ENCODE results near the gene TRIM7. TPM values are rescaled to one million over a fixed set of nuclear protein-coding genes. Genes with fewer than 3 reads are reported as not detected.
A peak's percentile ranks its signal among the peaks of the same experiment; 100 is the strongest.

The TRIM7 gene
- total RNA-seq, 2 experiments from 2014 or later, result 1.1 to 3.0 TPM

- DNase-seq (no peak), ATAC-seq (no peak)
- intact Hi-C loops (cut with micrococcal nuclease), result no loop called here
- POLR2A ChIA-PET, result interaction anchor here (1.5 to 9.3 kb wide), 2 partner anchors 10 kb away, joined by 3 to 159 read pairs; partner anchors contain the start of gene TRIM7
- Mint-ChIP-seq H3K27ac (no peak overlapping the region), H3K4me3 (no peak overlapping the region), H3K4me1 (ENCODE audit: low read depth) (peaks cover 18% of the 10 kb centered on the region), H3K27me3 (no peaks in the 10 kb centered on the region), H3K36me3 (ENCODE audit: low read depth) (peaks cover 7% of the 10 kb centered on the region), H3K9me3 (no peaks in the 10 kb centered on the region)
- CTCF ChIA-PET, result interaction anchor here (7.8 kb wide), 1 partner anchor 10 kb away, joined by 80 read pairs; the partner anchor contains the start of gene TRIM7
- TF ChIP-seq CTCF (IDR thresholded peaks at IDR 0.05), result no peak
Measured at GRCh38 chr5:181194489-181195248, 10.3 kb downstream of the TRIM7 start.

- Mint-ChIP-seq H3K9me3 (no peaks in the 10 kb centered on the region), H3K27me3 (no peaks in the 10 kb centered on the region), H3K4me1 (ENCODE audit: low read depth) (peaks cover 18% of the 10 kb centered on the region), H3K27ac (peak overlapping the region; percentile 20), H3K36me3 (ENCODE audit: low read depth) (peaks cover 7% of the 10 kb centered on the region), H3K4me3 (peak overlapping the region; percentile 91)
- no peak for TF ChIP-seq CTCF (IDR thresholded peaks at IDR 0.05)
- DNase-seq (no peak), ATAC-seq (no peak)
- intact Hi-C loops (cut with micrococcal nuclease), result no loop called here
- CTCF ChIA-PET, result interaction anchor here (0.6 to 7.8 kb wide), 4 partner anchors 11 to 67 kb away, joined by 3 to 80 read pairs (median 4); partner anchors contain the start of genes TRIM52 and TRIM7
- POLR2A ChIA-PET, result interaction anchor here (0.9 to 9.3 kb wide), 5 partner anchors 9 to 69 kb away, joined by 3 to 159 read pairs (median 4); partner anchors contain the start of gene TRIM7
Measured at GRCh38 chr5:181193656-181194055, 11.3 kb downstream of the TRIM7 start.

- Mint-ChIP-seq H3K27me3 (peaks cover 2% of the 10 kb centered on the region), H3K9me3 (no peaks in the 10 kb centered on the region), H3K4me3 (peak overlapping the region; percentile 91), H3K27ac (peak overlapping the region; percentile 97), H3K4me1 (ENCODE audit: low read depth) (peaks cover 25% of the 10 kb centered on the region), H3K36me3 (ENCODE audit: low read depth) (peaks cover 9% of the 10 kb centered on the region)
- POLR2A ChIA-PET, result interaction anchor here (0.7 to 9.3 kb wide), 8 partner anchors 12 to 362 kb away, joined by 3 to 159 read pairs (median 6); partner anchors contain the start of genes RACK1, TRIM41 and TRIM7
- DNase-seq, result no peak
- no peak for ATAC-seq
- TF ChIP-seq CTCF (IDR thresholded peaks at IDR 0.05), result no peak
- intact Hi-C loops (cut with micrococcal nuclease), result no loop called here
- CTCF ChIA-PET, result interaction anchor here (1.0 to 7.8 kb wide), 7 partner anchors 11 to 68 kb away, joined by 3 to 80 read pairs (median 4); partner anchors contain the start of genes TRIM41, TRIM52 and TRIM7
Measured at GRCh38 chr5:181192337-181193046, 12.5 kb downstream of the TRIM7 start.

- TF ChIP-seq CTCF (IDR thresholded peaks at IDR 0.05), result no peak
- Mint-ChIP-seq H3K27me3 (peaks cover 2% of the 10 kb centered on the region), H3K4me1 (ENCODE audit: low read depth) (peaks cover 27% of the 10 kb centered on the region), H3K27ac (peak overlapping the region; percentile 97), H3K4me3 (peak overlapping the region; percentile 91), H3K9me3 (no peaks in the 10 kb centered on the region), H3K36me3 (ENCODE audit: low read depth) (peaks cover 9% of the 10 kb centered on the region)
- CTCF ChIA-PET, result interaction anchor here (1.3 to 7.8 kb wide), 5 partner anchors 11 to 33 kb away, joined by 3 to 80 read pairs (median 5); partner anchors contain the start of genes TRIM41 and TRIM7
- POLR2A ChIA-PET, result interaction anchor here (0.7 to 9.3 kb wide), 12 partner anchors 8 to 73 kb away, joined by 3 to 159 read pairs (median 6); partner anchors contain the start of genes RACK1, TRIM41, TRIM52 and TRIM7
- ATAC-seq (peak; percentile 74), DNase-seq (peak; percentile 94)
- intact Hi-C loops (cut with micrococcal nuclease), result loop anchor here (1.0 kb wide), 1 partner anchor 16 kb away; no protein-coding TSS in a partner anchor
Measured at GRCh38 chr5:181191526-181192336, 13.3 kb downstream of the TRIM7 start.

All from activated CD8-positive, alpha-beta T cell treated with anti-CD3 and anti-CD28 coated beads for 36 hours (primary cell).